Measurements from ENCODE around the gene NEDD4L.
"Not testable (repeated sequence)": the region's sequence is repeated elsewhere in the genome, so short reads cannot be mapped to it uniquely, and the experiment has no call there.

Gene NEDD4L

GRCh38 chr18:58026857-58027256 lies 17.2 kb upstream of the NEDD4L start:
- no peak for DNase-seq (ENCODE audit: low read depth in 2 of 2, low spot score in 1 of 2)

GRCh38 chr18:58027341-58027740 lies 16.7 kb upstream of the NEDD4L start:
- no peak for DNase-seq (ENCODE audit: low read depth in 2 of 2, low spot score in 1 of 2)

DNA sequence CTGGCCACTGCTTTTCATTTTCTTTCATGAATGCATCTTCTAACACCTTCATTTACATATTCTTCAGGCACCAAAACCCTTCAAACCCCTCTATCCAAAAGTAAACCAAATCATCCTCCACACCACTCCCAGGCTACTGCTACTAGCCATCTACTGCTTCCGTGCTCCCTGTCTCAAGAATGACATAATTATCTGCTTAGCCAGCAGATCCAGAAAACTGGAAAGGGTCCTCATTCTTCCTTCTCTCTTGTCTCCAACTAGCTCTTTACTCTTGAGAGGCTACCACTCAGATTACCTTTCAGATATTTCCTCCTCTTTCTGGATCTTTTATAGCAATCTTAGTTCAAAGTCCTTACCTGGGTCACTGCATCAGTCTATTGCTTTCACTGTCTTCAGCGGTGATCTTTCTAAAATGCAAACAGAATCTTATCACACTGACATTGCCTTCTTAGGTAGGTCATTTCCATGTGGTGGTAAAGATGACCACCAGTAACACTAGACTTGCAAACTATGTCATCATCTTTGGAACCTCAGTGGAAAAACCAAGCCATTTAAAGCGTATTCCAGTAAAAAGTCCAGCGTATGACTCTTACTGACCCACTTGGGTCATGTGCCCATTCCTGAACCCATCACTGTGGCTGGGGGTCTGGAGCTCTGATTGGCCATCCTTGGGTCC lies 15.8 kb upstream of the NEDD4L start:
- no peak for DNase-seq (ENCODE audit: low read depth in 2 of 2, low spot score in 1 of 2)

DNA sequence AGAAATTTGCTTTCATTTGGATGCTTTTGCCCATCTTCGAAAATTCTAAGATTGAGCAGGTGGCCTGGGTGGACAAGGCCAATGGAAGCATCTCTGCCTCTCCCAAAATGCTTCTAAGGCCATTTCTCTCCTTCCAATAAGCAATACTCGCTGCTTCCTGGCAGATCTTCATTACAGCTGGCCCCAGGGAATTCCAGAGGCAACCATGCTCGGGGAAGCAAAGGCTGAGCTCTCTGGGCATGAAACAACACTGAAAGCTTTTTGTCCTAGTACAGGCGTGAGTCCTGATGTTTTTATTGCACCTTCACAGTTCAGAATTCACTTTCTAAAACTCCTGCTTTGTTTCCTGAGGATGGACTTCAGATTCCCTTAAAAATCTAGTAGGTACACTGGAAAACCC lies 11.8 kb upstream of the NEDD4L start:
- no peak for DNase-seq (ENCODE audit: low read depth in 2 of 2, low spot score in 1 of 2)

DNA sequence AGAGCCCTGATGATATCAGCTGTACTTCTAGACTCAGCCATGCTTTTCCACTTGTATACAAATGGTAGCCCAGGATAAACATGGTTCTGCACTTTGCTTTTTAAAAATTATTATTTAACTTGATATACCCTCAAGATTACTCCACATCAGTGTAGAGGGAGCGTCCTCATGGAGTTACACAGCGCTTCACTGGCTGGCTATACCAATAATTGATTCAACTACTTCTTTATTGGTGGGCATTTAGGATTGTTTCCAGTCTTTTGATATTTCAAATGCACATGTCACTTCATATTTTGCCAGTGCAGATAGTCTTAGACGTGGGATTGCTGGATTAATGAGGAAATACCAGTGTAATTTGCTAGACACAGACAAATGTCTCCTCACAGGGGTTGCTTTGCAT lies 10.8 kb upstream of the NEDD4L start:
- DNase-seq (ENCODE audit: low read depth in 2 of 2, low spot score in 1 of 2): no peak

DNA sequence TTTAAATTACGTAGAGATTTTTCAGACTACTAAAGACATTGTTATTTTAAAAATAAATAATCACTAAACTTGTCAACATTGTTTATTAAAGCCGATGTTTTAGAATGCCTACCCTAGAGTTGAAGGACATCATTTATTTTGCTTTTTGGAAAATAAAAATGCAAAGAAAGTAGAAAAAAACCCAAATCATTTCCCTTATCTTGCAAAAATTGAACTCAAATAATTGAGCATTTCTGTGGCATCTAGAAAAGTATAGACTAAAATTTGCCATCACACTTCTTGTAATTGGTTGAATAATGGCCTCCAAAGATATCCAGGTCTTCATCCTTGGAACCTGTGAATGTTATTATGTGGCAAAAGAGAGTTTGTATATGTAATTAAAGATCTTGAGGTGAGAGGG lies 9.7 kb upstream of the NEDD4L start:
- DNase-seq (ENCODE audit: low read depth in 2 of 2, low spot score in 1 of 2): no peak

DNA sequence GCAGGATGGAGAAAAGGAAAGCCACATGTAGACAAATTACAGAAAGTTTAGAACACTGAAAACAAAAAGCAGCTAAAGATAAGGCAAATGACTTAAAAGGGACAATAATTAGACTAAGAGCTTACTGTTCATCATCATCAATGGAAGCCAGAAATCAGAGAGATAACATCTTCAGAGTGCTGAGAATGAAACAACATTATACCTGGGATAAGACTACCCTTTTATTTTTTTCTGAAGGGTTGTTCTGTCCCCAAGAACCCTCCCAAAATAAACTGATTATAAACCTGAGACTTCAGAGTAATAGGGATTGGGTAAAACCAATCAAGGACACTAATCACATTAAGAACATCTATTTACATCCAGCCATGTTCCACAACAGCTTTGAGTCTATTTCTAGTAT lies 6.9 kb upstream of the NEDD4L start:
- DNase-seq (ENCODE audit: low read depth in 2 of 2, low spot score in 1 of 2): no peak

DNA sequence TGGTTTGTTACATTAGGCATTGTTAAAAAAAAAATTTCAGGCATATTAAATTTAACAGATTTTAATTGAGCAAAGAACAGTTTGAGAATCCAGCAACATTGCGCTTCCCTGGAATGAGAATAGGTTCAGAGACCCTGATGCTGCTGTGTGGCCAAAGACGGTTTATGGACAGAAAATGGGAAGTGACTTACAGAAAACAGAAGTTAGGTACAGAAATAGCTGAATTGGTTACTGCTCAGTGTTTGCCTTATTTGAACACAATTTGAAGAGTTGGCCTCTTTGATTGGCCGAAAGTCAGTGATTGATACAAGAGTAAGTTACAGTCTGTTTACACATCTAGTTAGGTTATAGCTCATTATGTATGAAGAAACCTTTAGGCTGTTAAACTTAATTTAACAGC lies 6.0 kb upstream of the NEDD4L start:
- no peak for DNase-seq (ENCODE audit: low read depth in 2 of 2, low spot score in 1 of 2)

DNA sequence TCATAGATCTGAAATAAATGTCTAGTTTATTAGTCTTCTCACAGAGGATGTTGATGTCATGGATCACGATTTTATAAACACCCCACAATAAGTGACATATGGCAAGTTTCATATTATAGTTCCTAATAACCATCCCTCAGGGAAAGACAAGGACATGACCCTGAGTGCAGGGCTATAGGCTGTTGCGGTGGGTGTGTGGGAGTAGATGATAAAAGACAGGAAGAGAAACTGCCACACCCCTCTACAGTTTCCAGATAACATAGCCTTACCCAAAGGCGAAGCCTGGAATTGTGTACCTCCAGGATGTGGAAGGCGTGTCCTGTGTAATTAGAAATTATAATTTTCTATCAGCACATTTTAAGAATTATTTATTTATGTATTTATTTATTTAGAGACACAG lies 2.4 kb upstream of the NEDD4L start:
- DNase-seq (ENCODE audit: low read depth in 2 of 2, low spot score in 1 of 2): no peak

GRCh38 chr18:58042826-58043490 lies 1.1 kb upstream of the NEDD4L start:
- DNase-seq (ENCODE audit: low read depth in 2 of 2, low spot score in 1 of 2): no peak

GRCh38 chr18:58044370-58045241 lies 580 bp downstream of the NEDD4L start:
- DNase-seq (ENCODE audit: low read depth in 2 of 2, low spot score in 1 of 2): peak in 1 of 2 donors; percentile 18

- peak in 1 of 2 donors; percentile 13 for DNase-seq (ENCODE audit: low read depth in 2 of 2, low spot score in 1 of 2)
Measured at GRCh38 chr18:58045242-58046092, 1.4 kb downstream of the NEDD4L start.

- DNase-seq (ENCODE audit: low read depth in 2 of 2, low spot score in 1 of 2): no peak
Measured at GRCh38 chr18:58046093-58046793, 2.2 kb downstream of the NEDD4L start.

GRCh38 chr18:58046794-58047555 lies 2.9 kb downstream of the NEDD4L start:
- no peak for DNase-seq (ENCODE audit: low read depth in 2 of 2, low spot score in 1 of 2)

GRCh38 chr18:58047556-58047882 lies 3.5 kb downstream of the NEDD4L start:
- no peak for DNase-seq (ENCODE audit: low read depth in 2 of 2, low spot score in 1 of 2)

DNA sequence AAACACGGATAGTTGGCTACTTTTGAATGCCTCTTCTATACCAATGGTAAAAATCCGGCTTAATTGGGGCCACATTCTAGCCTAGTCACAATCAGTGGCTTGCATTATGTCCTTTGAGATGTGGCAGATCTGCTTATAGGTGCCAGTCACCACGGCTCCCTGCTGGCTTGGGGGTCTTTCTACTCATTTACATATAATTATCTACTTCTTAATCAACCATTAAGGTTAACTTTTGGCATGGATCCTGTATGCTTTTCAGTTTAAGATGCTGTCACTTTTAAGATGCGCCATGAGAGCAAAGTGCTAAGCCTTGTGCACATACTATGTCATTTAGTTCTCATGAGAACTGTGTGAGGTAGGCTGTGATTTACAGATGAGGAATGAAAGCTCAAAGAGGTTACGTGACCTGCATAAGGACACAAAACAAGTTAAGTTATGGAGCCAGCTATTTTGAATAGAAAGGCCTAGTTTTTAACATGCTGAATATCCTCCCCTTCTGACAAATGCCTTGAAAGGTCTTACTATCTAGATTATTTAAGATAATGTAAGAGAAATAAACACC lies 4.1 kb downstream of the NEDD4L start:
- DNase-seq (ENCODE audit: low read depth in 2 of 2, low spot score in 1 of 2): no peak

DNA sequence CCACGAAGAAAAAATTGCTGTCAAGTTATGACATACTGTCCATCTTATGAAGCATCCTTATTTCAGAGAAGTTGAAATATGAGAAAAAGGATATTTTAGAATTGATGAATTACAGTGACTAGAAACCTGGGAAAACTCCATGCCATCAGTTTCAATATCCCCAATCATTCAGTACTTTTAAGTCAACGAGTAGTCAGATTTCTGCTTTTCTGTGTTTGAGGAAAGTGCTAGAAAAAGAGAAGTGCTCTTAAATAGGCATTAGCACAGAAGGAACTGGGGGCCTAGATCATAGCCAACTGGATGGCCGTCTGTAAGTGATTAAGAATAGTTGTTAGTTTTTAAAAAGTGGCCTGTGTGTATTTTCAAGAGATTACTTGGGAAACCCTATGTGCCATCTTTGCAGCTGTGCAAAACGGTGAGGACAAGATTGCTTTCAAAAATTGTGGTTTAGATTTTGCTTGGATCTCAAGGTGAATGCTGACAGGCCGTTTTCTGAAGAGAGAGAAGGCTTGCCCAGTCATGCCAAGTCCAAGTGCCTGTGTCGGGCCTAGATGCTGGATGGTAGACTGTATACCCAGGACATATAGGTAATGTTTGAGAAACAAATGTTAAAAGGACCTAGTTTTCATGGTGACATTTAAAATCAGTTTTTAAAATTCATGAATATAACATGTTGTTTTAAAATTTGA lies 5.1 kb downstream of the NEDD4L start:
- DNase-seq (ENCODE audit: low read depth in 2 of 2, low spot score in 1 of 2): no peak

GRCh38 chr18:58050963-58051362 lies 6.9 kb downstream of the NEDD4L start:
- not testable (repeated sequence) for DNase-seq (ENCODE audit: low read depth in 2 of 2, low spot score in 1 of 2)
